GM21786 (cell line): ENCODE measurements around the gene PRL.

Experiments used
- ATAC-seq: cut with Tn5 transposase; IDR thresholded peaks from one replicate; pipeline ENCODE4 v1.9.1; 2021; ENCODE audit not compliant: unreplicated experiment

Gene PRL

DNA sequence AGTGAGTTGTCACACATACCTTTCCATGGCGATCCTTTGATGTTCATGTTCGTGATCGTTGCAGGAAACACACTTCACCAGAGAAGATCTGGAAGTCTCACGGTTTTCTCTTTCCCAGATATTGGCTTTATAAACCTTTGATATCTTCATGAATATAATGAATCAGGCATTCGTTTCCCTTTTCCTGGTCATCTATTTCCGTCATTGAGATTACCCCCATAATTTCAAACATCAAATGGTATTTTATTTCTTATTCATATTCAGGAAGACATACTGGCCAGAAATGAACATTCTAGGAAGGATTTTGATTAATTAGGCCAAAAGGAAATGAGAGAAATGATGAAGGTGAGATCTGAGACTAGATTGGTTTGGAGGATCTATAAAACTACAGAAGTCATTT, at the start of gene PRL:
PRL (minus strand) TSS at position 101 of the 400 bp plus-strand sequence; CDS start at position 47, 54 bp downstream.
- ATAC-seq = no peak

DNA sequence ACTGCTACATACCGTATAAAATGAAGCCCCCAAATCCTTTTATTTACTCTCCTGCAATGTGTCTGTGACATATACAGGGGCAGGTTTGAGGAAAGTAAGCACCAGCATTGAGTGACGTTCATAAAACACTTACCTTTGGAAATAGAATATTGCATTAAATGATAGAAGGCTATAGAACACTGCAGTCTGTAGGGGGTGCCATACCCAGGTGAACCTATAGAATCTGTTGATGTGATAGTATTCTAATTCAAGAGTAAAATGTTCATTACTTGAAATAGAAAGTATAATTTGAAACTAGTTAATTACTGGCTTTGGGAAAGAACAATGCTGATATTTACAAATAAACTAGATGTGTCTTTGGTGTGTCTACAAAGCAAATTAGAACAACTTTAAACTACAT, 47.0 kb upstream of the PRL start:
- ATAC-seq = no peak

DNA sequence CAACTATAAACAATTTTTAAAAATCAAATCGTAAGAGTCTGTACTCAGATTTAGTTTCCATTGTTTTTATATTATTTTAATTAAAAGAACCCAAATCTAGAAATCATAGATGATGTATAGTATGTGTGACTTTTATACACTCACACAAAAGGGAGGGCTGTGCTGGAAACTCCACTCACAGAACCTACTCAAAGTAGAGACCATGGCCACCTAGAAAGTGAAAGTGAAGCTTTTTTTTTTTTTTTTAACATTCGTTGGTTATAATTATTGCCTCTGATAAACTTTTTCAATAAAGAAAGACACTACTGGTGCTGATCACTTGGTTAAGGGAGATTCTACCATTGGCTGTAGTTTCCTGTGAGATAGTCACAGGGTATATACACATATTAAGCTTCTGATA, 37.9 kb upstream of the PRL start:
- ATAC-seq = no peak

DNA sequence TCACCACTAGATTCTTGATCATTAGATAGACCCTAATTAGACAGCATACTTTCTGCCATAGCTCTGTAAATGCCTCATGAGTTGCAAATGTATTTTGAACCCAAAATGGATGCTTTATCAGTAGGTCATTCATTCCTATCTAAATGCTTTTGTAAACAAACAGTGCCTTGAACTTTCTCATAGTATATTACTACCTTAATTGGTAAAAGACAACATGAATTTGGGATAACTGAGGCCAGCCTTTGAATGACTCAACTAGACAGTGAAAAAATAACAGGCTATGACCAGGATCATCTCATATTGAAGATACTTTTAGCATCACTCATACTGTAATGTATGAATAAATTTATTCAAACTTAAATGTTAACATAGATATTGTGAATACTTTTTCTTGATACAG, 37.0 kb upstream of the PRL start:
- no peak for ATAC-seq

GRCh38 chr6:22332711-22333110, 35.9 kb upstream of the PRL start:
- ATAC-seq = no peak

- no peak for ATAC-seq
Measured at GRCh38 chr6:22332216-22332615, 35.4 kb upstream of the PRL start.

GRCh38 chr6:22330941-22331340, 34.1 kb upstream of the PRL start:
- ATAC-seq = no peak

DNA sequence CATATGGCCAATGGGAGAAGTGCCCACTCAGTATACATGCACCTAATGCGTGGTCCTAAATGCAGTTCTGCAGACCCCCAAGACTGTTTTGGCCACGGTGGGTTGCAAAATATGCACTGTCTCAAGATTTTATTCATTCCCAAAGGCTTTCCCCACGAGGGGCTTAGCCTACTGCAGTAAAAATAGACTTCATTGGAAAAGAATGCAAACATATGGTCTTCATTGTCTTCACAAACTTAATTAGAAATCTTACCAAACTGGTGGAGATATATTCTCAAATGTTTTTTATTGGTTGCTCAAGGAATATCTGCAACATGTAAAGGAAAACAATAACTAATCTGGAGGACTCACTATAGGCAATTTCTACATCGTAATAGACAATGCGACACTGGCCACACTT, 31.6 kb upstream of the PRL start:
- no peak for ATAC-seq

- ATAC-seq = no peak
Measured at GRCh38 chr6:22327881-22328280, 31.0 kb upstream of the PRL start.

DNA sequence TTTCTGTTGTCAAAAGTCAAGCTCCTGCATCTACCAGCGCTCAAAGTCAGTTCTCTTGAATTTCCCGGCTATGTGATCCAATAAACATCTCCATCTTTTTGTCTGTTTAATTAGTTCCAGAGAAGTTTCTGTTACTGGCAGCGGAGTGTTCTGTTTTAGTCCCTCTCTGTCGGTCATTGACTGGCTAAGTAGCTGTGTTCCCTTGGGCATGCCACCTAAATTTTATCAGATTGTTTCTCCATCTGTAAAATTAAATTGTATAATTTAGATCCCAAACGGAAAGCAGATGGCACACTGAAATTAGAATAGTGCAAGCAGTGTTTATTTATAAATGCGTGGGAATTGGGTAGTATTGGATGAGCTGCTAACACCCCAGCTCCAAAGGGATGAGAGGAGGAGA, 29.7 kb upstream of the PRL start:
- ATAC-seq = no peak

DNA sequence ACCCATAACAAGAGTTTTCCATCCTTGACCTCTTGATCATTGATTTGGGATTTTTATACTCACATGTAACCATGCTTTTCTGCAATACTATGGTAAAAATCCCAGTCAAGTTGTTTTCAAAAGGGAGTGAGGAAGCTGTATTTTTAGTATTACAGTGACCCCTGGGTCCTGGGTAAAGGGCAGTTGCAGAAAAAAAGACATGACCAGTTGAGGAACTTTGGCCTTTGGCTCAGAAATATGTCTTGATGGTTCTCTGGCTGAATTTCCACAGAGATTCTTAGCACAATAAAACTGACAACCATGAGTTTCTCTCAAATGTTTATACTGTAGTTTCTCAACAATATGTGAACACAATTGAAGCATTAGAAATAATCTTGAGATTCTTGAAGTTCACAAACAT, 28.6 kb upstream of the PRL start:
- no peak for ATAC-seq

DNA sequence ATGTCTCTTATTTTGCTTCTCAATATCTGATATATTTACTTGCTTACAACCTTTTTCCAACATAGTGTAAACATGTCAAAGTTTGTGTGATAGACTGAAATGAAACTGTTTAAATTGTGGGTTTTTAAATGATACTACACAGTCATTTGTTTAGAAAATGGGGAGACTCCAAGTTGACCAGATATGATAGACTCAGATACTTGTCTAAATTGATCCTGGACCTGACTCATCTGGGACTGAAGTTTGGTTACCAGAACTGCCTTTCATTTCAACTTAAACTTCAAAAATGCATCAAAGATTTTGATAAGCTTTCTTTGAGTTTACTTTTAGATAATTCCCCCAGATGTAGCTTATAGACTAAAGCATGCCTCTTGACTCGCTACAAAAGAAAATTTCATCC, 27.0 kb upstream of the PRL start:
- no peak for ATAC-seq

DNA sequence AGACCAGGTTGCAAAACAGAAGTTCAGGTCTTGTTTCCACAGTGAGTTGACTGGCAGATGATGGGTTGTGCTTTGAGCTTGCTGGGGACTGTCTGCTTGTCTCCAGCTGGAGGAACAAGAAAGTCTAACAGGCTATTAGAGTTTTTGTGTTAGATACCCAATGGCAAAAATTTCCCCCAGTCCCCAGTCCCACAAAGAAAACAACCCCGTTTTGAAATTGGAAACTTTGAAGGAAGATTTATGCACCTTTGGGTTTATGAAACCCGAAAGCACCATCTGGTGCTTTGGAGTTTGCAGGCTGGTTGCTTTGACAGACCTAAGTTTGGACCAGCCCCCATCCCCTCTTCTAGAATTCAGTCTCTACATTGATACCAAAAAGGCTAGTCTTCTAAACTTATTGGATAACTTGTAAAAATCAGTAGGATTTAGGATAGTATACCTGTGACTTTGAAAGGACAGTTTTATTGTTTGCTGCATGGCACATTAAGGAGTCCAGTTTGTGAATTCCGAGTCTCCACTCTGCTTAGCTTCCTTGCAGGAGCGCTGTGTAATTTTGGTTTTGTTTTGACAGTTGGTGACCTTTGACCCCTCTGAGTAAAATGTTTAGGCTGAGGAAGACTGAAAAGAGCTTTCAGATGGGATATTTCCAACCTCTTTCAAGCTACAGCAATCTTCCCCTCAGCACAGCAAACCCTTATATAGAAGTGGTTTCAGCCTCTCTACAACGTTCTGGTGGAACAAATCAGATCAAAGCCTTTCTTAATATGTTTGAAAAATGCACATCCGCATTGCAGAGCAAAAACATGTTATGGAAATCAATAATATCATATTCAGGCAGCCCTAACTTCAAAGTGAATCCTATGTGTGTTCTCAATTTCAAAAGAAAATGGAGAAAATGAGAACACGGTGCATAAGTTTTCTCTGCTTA, 25.5 kb upstream of the PRL start:
- no peak for ATAC-seq

DNA sequence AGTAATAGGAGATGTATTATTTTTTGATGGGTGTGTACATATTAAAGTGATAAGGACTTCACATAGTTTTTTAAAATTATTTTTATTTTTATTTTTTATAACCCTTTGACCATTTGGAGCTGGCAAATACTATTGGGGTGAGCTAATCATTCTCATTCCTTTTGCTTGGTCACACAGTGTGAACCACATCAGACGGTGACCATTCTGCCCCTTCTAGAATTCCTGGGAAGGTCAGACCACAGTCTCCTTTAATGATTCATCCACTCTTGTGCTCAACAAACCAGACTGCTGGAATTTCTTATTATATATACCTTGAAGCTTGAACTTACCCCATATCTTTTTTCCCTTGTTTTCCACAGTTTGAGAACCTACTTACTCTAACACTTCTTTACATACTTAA, 23.9 kb upstream of the PRL start:
- no peak for ATAC-seq

DNA sequence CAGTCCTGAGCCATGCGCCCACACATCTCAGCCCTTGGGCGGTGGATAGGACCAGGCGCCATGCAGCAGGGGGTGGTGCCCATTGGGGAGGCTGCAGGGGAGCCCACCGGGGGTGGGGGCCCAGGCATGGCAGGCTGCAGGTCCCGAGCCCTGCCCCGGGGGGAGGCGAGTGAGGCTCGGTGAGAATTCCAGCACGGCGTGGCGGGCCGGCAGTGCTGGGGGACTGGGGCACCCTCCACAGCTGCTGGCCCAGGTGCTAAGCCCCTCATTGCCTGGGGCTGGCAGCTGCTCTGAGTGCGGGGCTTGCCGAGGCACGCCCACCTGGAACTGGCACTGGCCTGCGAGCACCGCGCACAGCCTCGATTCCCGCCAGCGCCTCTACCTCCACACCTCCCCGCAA, 21.6 kb upstream of the PRL start:
- no peak for ATAC-seq

GRCh38 chr6:22313796-22314195, 17.0 kb upstream of the PRL start:
- ATAC-seq = no peak

- no peak for ATAC-seq
Measured at GRCh38 chr6:22308939-22309338, 12.1 kb upstream of the PRL start.

GRCh38 chr6:22306741-22307466, 10.1 kb upstream of the PRL start:
- no peak for ATAC-seq

GRCh38 chr6:22302838-22303237, 6.0 kb upstream of the PRL start:
- ATAC-seq = no peak

GRCh38 chr6:22300273-22300998, 3.6 kb upstream of the PRL start:
- ATAC-seq = no peak

GRCh38 chr6:22298475-22298890, 1.6 kb upstream of the PRL start:
- ATAC-seq = no peak

- ATAC-seq = no peak
Measured at GRCh38 chr6:22296067-22296466, 769 bp downstream of the PRL start.
